B cell (primary cell): ENCODE data around the gene DRP2. TPM values are rescaled to one million over a fixed set of nuclear protein-coding genes. Genes with fewer than 3 reads are reported as not detected.

Experiments
- ATAC-seq: fragments of 200-7000 bp; cut with Tn5 transposase; one replicate; pipeline ENCODE4 v1.10.0; 2021; ENCODE audit warnings: low read depth, mild to moderate bottlenecking, moderate number of reproducible peaks, moderate library complexity
- CTCF ChIA-PET: fragments of 350-600 bp; sonication (Branson Sonifier 250); formaldehyde crosslinking; loops from one replicate; lab custom pipeline; 2021; ENCODE audit warnings: antibody characterized with exemption, inconsistent platforms; lab: Charles Lee
- POLR2A ChIA-PET: fragments of 350-600 bp; sonication (Branson Sonifier 250); formaldehyde crosslinking; loops from one replicate; lab custom pipeline; 2021; ENCODE audit warnings: antibody characterized with exemption; lab: Charles Lee
- DNase-seq: peaks from one replicate; pipeline ENCODE4 v3.0.0; 2013
- H2AFZ ChIP-seq: 2 replicates; pipeline ENCODE4 v1.6.1; 2012; ENCODE audit warnings: mild to moderate bottlenecking, low read depth, low read length; ENCODE audit not compliant: insufficient read depth, poor library complexity, severe bottlenecking
- H3K27ac ChIP-seq, 2 donors: 1 replicate in 1 of 2; 2 replicates in 1 of 2; pipeline ENCODE4 v1.5.1; 2012 to 2013; ENCODE audit warnings: low read length in 2 of 2, mild to moderate bottlenecking in 2 of 2, moderate library complexity in 1 of 2
- H3K27me3 ChIP-seq, 4 experiments: fragments of 200-600 bp in 1 of 4; sonication (generic) in 1 of 4; replicated peaks in 1 of 4; 1 replicate in 2 of 4; 2 replicates in 2 of 4; pipeline versions ENCODE4 v1.6.1 to v1.7.0; 2013 to 2016; ENCODE audit warnings: low read length in 3 of 4, mild to moderate bottlenecking in 2 of 4, mixed read lengths in 1 of 4, moderate library complexity in 1 of 4; ENCODE audit not compliant: insufficient read depth in 4 of 4, control insufficient read depth in 3 of 4; ENCODE audit errors: control extremely low read depth in 1 of 4
- H3K36me3 ChIP-seq, 2 experiments: replicated peaks in 1 of 2; 1 replicate in 1 of 2; 2 replicates in 1 of 2; pipeline versions ENCODE4 v1.6.1 to v1.7.1; 2013; ENCODE audit warnings: low read length in 1 of 2; ENCODE audit not compliant: insufficient read depth in 2 of 2, control insufficient read depth in 1 of 2; ENCODE audit errors: control extremely low read depth in 1 of 2, extremely low read depth in 1 of 2
- H3K4me1 ChIP-seq, 2 donors: fragments of 200-600 bp in 1 of 2; sonication (generic) in 1 of 2; 1 replicate in 1 of 2; 2 replicates in 1 of 2; pipeline versions ENCODE4 v1.5.1 to v1.6.1; 2013 to 2017; ENCODE audit warnings: low read length in 2 of 2; ENCODE audit not compliant: control insufficient read depth in 2 of 2, insufficient read depth in 2 of 2
- H3K4me2 ChIP-seq: replicated peaks from 2 replicates; pipeline ENCODE3; 2012; ENCODE audit warnings: mild to moderate bottlenecking, low read depth, low read length; ENCODE audit not compliant: poor library complexity, severe bottlenecking
- H3K4me3 ChIP-seq, 5 experiments: fragments of 200-600 bp in 1 of 5; sonication (generic) in 1 of 5; 1 replicate in 3 of 5; 2 replicates in 2 of 5; pipeline versions ENCODE4 v1.5.1 to v1.7.0; 2011 to 2016; ENCODE audit warnings: low read length in 4 of 5, mild to moderate bottlenecking in 4 of 5, low read depth in 2 of 5, control low read depth in 1 of 5, moderate library complexity in 1 of 5; ENCODE audit not compliant: insufficient read depth in 1 of 5; ENCODE audit errors: control extremely low read depth in 1 of 5, extremely low read depth in 1 of 5
- H3K79me2 ChIP-seq: fragments of 200-600 bp; sonication (generic); one replicate; pipeline ENCODE4 v1.6.0; 2016; ENCODE audit warnings: low read length; ENCODE audit not compliant: control insufficient read depth, insufficient read depth
- H3K9ac ChIP-seq: fragments of 200-600 bp; sonication (generic); 2 replicates; pipeline ENCODE4 v1.6.1; 2017; ENCODE audit warnings: mild to moderate bottlenecking, low read length, moderate library complexity
- H3K9me3 ChIP-seq, 3 donors: one replicate each; pipeline versions ENCODE4 v1.6.1 to v1.7.1; 2013; ENCODE audit warnings: low read length in 2 of 3; ENCODE audit not compliant: control insufficient read depth in 2 of 3, insufficient read depth in 1 of 3; ENCODE audit errors: control extremely low read depth in 1 of 3
- H4K20me1 ChIP-seq: 2 replicates; pipeline ENCODE4 v1.6.0; 2012; ENCODE audit warnings: mild to moderate bottlenecking, low read length; ENCODE audit not compliant: insufficient read depth, control insufficient read depth, poor library complexity, severe bottlenecking
- H3K27ac Mint-ChIP-seq: one replicate; pipeline ENCODE4 v1.8.0; 2021; ENCODE audit warnings: mixed read lengths
- H3K27me3 Mint-ChIP-seq: one replicate; pipeline ENCODE4 v1.8.0; 2021; ENCODE audit warnings: mixed read lengths
- H3K4me1 Mint-ChIP-seq: one replicate; pipeline ENCODE4 v1.8.0; 2021; ENCODE audit warnings: mixed read lengths
- H3K4me3 Mint-ChIP-seq: one replicate; pipeline ENCODE4 v1.8.0; 2021; ENCODE audit warnings: mixed read lengths
- H3K9me3 Mint-ChIP-seq: one replicate; pipeline ENCODE4 v1.8.0; 2022; ENCODE audit warnings: mixed read lengths; ENCODE audit not compliant: insufficient read depth
- CTCF ChIP-seq: fragments of 200-600 bp; IDR thresholded peaks from one replicate; pipeline ENCODE4 v1.8.0; 2022; ENCODE audit warnings: antibody characterized with exemption, mild to moderate bottlenecking
- EZH2 ChIP-seq: IDR thresholded peaks from 2 replicates; pipeline ENCODE4 v1.6.1; 2012; ENCODE audit warnings: borderline replicate concordance, low read depth, mild to moderate bottlenecking, moderate library complexity, low read length; ENCODE audit not compliant: insufficient read depth, poor library complexity, severe bottlenecking
- WGBS: methylation state at CpG from one replicate; pipeline ENCODE4 v1.1.5; 2013; ENCODE audit warnings: missing lambda C conversion rate; ENCODE audit not compliant: insufficient coverage; 5-methylcytosine and 5-hydroxymethylcytosine counted together
- intact Hi-C: fragments of 100-400 bp; cut with micrococcal nuclease; formaldehyde crosslinking; loops from one replicate; pipeline ENCODE4 v1.10.0; 2022
- polyA plus RNA-seq: library from polyadenylated mRNA; depleted of rRNA; stranded (reverse); fragments of >200 nt; gene quantifications from 2 replicates; pipeline ENCODE4 v1.2.3, GENCODE V29; 2012
- total RNA-seq, 2 donors: library from RNA; stranded (reverse); fragments of 120-200 nt in 1 of 2; gene quantifications; 1 replicate in 1 of 2; 2 replicates in 1 of 2; pipeline versions ENCODE4 v1.2.3 to v1.2.4, GENCODE V29; 2013 to 2022

Gene DRP2
- total and polyA plus RNA-seq, 2 donors (not counting 1 experiment from before 2014, with no cell fraction given): 0.04 TPM; not detected in 1

- POLR2A ChIA-PET: no interaction called here
- intact Hi-C loops: no loop called here
- TF ChIP-seq CTCF (no peak), EZH2 (no peak)
- no peak for ATAC-seq
- H4K20me1 ChIP-seq: no peaks in the 10 kb centered on the region
- CTCF ChIA-PET: interaction anchor here (1.0 kb wide), 1 partner anchor 8 kb away, joined by 3 read pairs; no protein-coding TSS in a partner anchor
- no peak for DNase-seq
- H3K9me3 ChIP-seq: no peaks in the 10 kb centered on the region
- Mint-ChIP-seq H3K27me3 (no peaks in the 10 kb centered on the region), H3K4me1 (peaks cover 1% of the 10 kb centered on the region), H3K4me3 (no peak overlapping the region), H3K9me3 (no peaks in the 10 kb centered on the region), H3K27ac (no peak overlapping the region)
- H3K4me3 ChIP-seq: no peak overlapping the region
- no peak overlapping the region for H3K9ac ChIP-seq
- H3K27me3 ChIP-seq: no peaks in the 10 kb centered on the region
- H2AFZ ChIP-seq: no peak overlapping the region
- no peaks in the 10 kb centered on the region for H3K4me1 ChIP-seq
- no peaks in the 10 kb centered on the region for H3K79me2 ChIP-seq
- WGBS: no CpG with 5 or more reads among the region's 2 CpGs
- no peak overlapping the region for H3K27ac ChIP-seq
- H3K4me2 ChIP-seq: no peak overlapping the region
- H3K36me3 ChIP-seq: no peaks in the 10 kb centered on the region
Measured at GRCh38 chrX:101252634-101253033, 33.0 kb downstream of the DRP2 start.

GRCh38 chrX:101257448-101258258 lies 38.1 kb downstream of the DRP2 start:
- no CpG with 5 or more reads among the region's 4 CpGs for WGBS
- Histone ChIP-seq H3K79me2 (no peaks in the 10 kb centered on the region), H4K20me1 (no peaks in the 10 kb centered on the region), H3K27ac (no peak overlapping the region), H3K4me3 (no peak overlapping the region), H3K9ac (no peak overlapping the region), H3K36me3 (no peaks in the 10 kb centered on the region), H3K27me3 (no peaks in the 10 kb centered on the region), H2AFZ (no peak overlapping the region), H3K4me2 (no peak overlapping the region), H3K4me1 (no peaks in the 10 kb centered on the region), H3K9me3 (no peaks in the 10 kb centered on the region)
- no peak for TF ChIP-seq CTCF
- no peak for TF ChIP-seq EZH2
- no peaks in the 10 kb centered on the region for H3K9me3 Mint-ChIP-seq
- H3K4me1 Mint-ChIP-seq: peaks cover 2% of the 10 kb centered on the region
- H3K27me3 Mint-ChIP-seq: no peaks in the 10 kb centered on the region
- intact Hi-C loops: no loop called here
- POLR2A ChIA-PET: no interaction called here
- CTCF ChIA-PET: no interaction called here
- H3K4me3 Mint-ChIP-seq: no peak overlapping the region
- ATAC-seq: no peak
- DNase-seq: no peak
- H3K27ac Mint-ChIP-seq: no peak overlapping the region
